ENCODE results near the gene RBM7.

DNA sequence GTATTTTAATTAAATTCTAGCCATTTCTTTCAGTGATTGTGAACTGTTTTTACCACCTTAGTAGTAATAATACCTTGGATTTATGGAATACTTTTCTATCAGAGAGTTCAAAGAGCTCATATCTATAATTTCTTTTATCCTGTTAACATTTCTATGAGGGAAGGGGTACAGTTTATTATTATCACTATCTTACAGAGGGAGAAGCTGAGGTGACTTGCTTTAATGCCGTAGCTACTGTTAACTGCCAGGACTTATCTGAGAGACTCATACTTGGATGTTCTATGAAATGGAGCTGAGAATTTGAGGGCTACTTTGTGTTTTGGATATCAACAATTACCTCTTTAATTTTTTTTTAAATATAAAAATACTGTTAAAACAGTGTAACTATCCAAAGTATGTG, 42.1 kb downstream of the RBM7 start:
- TF ChIP-seq, protein P1, sequence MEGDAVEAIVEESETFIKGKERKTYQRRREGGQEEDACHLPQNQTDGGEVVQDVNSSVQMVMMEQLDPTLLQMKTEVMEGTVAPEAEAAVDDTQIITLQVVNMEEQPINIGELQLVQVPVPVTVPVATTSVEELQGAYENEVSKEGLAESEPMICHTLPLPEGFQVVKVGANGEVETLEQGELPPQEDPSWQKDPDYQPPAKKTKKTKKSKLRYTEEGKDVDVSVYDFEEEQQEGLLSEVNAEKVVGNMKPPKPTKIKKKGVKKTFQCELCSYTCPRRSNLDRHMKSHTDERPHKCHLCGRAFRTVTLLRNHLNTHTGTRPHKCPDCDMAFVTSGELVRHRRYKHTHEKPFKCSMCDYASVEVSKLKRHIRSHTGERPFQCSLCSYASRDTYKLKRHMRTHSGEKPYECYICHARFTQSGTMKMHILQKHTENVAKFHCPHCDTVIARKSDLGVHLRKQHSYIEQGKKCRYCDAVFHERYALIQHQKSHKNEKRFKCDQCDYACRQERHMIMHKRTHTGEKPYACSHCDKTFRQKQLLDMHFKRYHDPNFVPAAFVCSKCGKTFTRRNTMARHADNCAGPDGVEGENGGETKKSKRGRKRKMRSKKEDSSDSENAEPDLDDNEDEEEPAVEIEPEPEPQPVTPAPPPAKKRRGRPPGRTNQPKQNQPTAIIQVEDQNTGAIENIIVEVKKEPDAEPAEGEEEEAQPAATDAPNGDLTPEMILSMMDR (optimal IDR thresholded peaks at IDR 0.05 in 1 of 3, IDR thresholded peaks at IDR 0.05 in 1 of 3, conservative IDR thresholded peaks at IDR 0.05 in 1 of 3; ENCODE audit: extremely low read depth in 1 of 3, insufficient read depth in 2 of 3, low read length in 3 of 3), result no peak
- TF ChIP-seq EZH2 (IDR thresholded peaks at IDR 0.05; ENCODE audit: low read length), result no peak
